CD4-positive, alpha-beta T cell treated with Interleukin-6 for 4 hours (primary cell): ENCODE measurements around the gene EMX1.

Source experiments
- DNase-seq: peaks from one replicate; pipeline ENCODE4 v3.0.0-alpha.2; 2020; ENCODE audit warnings: mixed read lengths

EMX1 gene

DNA sequence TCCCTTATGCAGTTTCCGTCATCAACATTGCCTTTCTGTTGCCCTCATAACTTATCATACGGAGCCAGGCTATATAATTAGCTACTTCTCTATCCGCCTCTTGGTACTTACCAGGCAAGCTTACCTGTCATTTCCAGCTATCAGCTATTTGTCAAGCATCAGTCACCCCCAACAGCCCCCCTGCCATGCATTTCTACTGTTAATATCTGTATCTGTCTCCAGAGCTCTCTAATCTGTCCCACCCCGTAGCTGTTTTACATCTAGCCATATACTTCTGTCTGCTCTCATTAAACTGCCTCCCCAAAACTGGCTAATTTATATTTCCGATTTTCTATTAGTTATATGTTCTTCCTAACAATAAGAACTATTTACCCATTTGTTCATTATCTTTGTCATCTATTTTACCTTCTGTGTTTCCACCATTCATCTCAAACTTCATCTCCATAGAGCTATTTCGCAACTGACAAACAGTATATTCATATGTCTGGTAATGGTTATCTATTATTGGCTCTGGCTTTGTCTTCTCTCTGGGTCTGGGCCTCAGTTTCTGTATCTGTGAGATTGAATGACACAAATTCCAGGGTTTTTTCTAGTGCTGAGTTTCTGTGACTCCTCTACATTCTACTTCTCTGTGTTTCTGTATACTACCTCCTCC is 9.6 kb downstream of the EMX1 start:
- no peak for DNase-seq

DNA sequence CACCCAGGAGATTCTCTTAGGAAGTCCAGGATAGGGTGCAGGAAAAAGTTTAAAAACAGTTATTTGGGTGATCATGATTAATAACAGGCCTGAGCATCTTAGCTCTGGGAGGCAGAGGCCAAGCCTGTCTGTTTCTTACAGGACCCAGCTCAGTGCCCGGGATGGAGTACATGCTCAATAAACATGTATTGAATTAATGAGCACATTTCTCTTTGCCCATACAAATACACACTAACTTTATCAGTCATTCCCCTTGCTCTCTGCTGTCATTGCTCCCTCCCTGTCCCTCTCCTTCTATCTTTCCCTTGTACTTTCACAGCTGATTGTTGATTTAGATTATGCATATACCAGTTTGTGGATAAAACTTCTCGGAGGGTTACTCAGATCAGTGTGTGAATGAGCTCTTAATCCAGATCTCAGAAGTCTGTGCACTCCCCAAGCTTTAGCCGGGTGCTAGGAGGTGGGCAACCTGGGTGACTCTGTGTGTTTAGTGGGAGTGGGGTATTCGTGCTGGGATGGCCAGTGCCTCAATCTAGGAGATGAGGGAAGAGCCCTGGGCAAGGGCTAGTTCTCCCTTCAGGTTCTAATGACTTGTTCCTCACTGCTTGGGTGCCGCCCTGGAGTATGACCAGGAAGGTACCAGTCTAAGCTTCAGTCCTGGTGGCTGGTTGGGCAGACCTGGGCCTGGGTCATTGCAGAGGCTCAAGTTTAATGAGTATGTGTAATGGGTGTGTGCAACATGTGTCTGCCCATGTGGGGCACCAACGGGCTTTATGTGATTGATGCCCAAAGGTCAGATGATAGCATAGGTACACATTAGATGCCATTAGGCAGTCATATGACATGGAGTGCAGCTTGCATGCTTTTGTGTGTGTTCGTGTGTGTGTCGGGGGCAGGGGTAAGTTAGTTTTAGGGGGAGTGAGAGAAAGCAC is 10.6 kb downstream of the EMX1 start:
- no peak for DNase-seq

- no peak for DNase-seq
Observed at GRCh38 chr2:72929010-72929409, 11.7 kb downstream of the EMX1 start.

DNA sequence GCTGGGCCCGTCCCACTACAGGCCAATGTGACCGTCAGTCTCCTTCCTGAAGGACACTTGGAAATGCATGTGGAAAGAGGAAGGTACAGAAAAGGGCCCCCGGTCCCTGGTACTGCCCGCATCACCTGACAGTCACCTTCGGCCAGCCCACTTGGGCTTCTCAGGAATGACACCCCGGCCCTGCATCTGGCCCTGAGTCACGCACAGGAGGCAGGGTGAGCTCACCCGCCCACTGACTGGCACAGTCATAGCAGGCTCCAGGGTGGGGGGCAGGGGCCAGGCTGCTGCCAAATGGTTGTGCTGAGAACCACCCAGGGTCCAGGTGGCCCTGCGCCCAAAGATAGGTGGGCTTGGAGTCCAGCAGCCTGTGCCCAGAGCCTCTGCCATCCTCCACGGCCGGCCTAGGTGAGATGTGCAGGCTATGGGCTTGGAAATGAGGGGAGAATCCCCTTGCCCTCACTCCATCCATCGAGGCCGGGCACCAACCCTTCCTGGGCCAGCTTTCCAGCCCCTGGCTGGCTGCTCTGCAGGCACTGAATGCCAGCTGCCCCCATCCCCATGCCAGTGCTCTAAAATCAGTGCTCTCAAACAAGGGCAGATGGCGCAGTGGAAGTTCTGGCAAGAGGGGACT is 14.1 kb downstream of the EMX1 start:
- no peak for DNase-seq

DNA sequence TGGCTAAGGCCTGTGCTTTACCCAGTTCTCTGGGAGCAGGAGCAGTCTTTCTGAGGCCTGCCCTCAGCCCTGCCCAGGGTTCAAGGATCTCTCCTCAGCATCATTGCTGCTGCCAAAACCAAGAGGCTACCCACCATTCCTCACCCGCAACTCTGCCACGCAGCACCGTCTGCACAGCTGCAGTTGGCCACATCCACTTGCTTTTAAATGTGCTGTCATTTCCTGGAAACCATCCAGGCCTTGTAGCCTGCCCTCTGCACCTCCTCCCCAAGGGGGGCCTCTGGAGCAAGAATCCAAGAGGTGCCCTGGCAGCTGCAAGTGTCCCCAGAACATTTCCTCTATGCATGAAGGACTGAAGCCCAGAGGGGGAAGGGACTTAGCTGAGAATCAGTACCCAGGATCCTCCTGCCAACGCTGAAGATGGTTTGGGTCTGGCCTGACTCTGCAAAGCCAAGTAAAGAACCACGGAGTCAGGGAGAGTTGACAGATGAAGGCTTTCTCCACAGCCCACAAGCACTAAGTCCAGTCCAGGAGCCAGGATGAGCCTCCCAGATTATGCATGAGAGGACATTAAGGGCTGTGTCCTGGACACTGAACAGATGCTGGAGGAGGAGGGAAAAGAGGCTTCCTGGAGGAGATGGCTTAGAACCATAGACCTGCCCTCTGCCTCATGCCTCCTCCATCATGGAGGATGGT is 14.9 kb downstream of the EMX1 start:
- DNase-seq: no peak

DNA sequence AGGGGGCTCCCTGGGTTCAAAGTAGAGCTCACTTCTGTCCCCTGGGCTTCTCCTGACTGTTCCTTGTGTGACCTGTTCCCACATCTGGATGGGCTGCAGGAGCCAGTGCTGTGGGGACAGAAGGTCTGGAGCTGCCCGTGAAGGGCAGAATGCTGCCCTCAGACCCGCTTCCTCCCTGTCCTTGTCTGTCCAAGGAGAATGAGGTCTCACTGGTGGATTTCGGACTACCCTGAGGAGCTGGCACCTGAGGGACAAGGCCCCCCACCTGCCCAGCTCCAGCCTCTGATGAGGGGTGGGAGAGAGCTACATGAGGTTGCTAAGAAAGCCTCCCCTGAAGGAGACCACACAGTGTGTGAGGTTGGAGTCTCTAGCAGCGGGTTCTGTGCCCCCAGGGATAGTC is 15.5 kb downstream of the EMX1 start:
- DNase-seq: no peak

- DNase-seq: no peak
Observed at GRCh38 chr2:72933207-72933606, 15.9 kb downstream of the EMX1 start.

- no peak for DNase-seq
Observed at GRCh38 chr2:72933646-72934151, 16.4 kb downstream of the EMX1 start.

- no peak for DNase-seq
Observed at GRCh38 chr2:72934683-72935610, 17.6 kb downstream of the EMX1 start.

DNA sequence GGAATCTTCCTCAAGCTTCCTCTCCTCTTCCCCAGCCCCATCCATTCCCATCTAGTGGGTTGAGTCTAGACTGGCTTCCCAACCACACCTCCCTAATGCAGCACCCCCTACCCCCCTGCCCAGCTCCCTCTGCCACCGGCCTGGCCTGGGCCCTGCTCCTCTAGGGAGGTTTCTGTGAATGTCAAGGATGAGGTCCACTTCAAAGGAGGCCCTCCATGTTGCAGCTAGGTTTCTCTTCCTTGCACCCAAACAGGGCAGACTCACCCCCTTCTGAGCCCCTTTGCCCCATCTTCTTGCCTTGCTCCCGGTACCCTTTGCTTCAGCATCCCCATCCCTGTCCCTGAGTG is 18.3 kb downstream of the EMX1 start:
- DNase-seq: no peak

DNA sequence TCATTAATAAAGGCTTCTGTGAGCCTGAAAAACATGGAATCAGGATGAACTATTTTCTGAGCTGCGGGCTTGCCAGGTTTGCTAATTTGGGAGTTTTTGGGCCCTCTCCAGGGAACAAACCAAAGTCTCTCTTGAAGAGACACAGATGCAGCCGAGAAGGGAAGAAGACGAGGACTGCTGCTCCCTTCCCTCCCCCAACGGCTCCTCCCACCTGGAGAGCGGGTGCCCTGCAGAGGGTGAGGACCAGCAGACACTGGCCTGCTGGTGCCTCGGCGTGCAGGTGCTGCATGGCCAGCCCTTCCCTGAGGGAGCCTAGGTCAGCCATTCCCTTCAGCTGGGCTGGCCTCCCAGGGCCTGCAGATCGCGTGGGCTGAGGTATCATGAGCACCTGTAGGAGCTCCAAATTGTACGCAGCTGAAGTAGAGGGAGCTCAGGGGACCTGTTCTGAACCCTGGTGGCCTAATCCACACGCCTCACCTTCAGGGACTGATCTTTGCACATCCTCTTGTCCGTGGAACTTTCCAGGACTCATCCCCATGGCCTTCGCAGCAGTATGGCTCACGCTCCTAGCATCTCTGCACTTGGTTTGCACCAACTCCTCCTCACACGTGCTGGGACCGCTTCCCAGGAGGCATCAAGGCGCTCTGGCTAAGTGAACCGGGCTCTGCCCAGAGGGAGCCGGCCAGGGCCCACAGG is 19.5 kb downstream of the EMX1 start:
- DNase-seq: no peak

- no peak for DNase-seq
Observed at GRCh38 chr2:72937356-72937669, 20.0 kb downstream of the EMX1 start.

GRCh38 chr2:72938455-72938854 is 21.1 kb downstream of the EMX1 start:
- no peak for DNase-seq

DNA sequence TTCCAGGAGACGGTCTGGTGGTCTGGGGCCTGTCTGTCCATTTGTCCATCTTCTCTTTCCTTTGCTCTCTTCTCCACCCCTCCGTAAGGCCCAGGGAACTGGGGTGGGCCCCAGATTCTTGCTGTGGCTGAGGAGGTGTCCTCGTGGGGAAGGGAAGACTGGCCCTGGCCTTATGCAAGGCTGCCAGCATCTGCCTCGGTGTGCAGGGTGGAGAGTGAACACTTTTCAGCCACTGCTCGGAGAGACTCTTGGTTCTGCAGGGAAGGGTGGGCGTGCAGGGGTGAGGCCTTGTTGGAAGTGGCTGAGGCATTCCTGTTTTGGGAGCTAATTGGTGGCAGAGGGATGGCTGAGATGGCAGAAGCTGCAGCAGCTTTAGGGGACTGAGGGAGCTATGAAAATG is 23.0 kb downstream of the EMX1 start:
- DNase-seq: no peak

DNA sequence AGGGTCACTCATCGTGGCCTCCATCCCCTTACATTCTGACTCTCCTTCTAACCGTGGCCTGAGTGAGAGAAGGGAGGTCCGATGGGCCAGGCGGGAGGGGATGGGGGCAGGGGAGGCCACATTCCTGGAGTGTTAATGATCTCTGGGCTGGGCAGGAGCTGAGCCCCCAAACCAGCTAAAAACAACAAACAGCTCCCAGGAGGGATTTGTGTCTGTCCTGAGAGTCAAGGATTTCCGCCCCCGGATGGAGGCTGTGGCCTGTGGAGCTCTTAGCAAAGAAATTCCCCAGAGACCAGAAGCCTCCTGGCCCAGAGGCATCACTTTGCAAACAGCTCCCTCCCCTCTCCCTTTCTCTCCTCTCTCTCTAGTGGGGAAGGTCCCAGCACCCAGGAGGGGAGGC is 23.5 kb downstream of the EMX1 start:
- DNase-seq: no peak

- DNase-seq: no peak
Observed at GRCh38 chr2:72942293-72942692, 25.0 kb downstream of the EMX1 start.

DNA sequence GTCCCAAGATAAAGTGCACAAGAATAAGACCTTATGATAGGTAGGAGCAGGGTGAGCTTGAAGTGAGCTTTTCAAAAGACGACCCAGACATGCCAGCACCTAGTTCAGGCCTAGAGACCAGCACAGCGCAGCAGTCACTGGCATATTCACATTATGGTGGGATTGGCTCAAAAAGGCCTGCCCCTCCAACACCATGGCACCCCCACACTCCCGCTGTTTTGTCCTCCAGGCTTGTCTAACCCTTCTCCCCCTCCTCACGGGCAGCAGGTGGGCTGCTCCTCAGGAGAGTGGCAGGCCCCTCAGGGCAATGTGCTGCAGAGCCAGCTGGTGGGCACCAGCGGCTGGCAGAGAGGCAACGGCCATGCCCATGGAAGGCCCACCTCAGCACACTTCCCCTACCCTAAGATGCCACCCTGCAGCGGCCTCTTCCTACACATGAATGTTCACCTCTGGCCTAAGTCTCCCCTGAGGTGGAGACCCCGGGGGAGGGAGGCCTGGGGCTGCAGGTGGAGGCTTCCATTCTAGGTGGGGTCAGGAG is 25.6 kb downstream of the EMX1 start:
- no peak for DNase-seq

GRCh38 chr2:72943540-72944395 is 26.4 kb downstream of the EMX1 start:
- DNase-seq: no peak

DNA sequence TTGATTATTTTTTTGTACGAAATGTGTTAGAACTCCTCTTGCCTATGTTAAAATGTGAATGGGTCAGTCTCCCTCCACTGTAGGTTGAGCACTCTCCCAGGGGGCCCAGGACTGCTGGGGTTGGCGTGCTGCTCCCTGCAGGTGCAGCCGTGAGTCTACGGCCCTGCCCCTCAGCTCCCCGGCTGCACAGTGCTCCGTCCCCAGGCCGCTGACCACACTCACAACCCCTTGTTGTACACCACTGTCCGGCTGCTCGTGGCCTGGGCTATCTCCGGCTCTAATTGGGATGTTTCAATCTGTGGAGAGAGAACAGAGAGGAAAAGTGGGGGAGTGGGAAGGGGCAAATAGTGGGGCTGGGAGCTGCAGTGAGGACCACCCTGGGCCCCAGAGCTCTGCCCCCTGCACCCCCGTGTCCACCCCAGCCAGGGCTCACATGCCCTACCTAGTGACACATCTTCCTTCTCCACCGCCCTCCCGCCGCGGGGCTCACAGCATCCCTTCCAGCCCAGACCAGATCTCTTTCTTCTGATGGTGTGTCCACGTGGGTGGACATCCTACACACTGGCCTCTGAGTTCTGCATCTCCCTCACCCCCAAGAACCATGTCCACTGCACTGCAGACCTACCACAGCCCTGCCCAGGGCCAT is 27.6 kb downstream of the EMX1 start:
- DNase-seq: no peak
